A549 (cell line): Measurements from ENCODE around the gene TRIP11. TPM values are rescaled to one million over a fixed set of nuclear protein-coding genes. Genes with fewer than 3 reads are reported as not detected.

ENCODE experiments used
- ATAC-seq, 2 experiments: fragments of 200-7000 bp in 1 of 2; fragments of >200 bp in 1 of 2; cut with Nextera tagmentation in 1 of 2; cut with Tn5 transposase in 1 of 2; 3 replicates each; pipeline versions ENCODE4 v1.8.0 to v1.9.1; 2018 to 2020; ENCODE audit warnings: mild to moderate bottlenecking in 1 of 2, moderate library complexity in 1 of 2
- CTCF ChIA-PET: fragments of 300-600 bp; sonication (Branson Sonifier 250); formaldehyde crosslinking; extraction: SDS; loops from one replicate; lab custom pipeline; 2021; ENCODE audit warnings: antibody characterized with exemption, inconsistent platforms; lab: Yijun Ruan, JAX
- POLR2A ChIA-PET: fragments of 350-600 bp; formaldehyde crosslinking; extraction: SDS; loops from one replicate; lab custom pipeline; 2021; ENCODE audit warnings: antibody characterized with exemption, inconsistent platforms; lab: Yijun Ruan, JAX
- DNase-seq, 2 experiments: peaks; one replicate each; pipeline versions ENCODE4 v3.0.0 to v3.0.0-alpha.2; 2011 to 2016; ENCODE audit warnings: low read depth in 1 of 2, low spot score in 1 of 2
- FAIRE-seq: peaks from 2 replicates; lab custom pipeline; 2011; peaks lifted over from hg19 to GRCh38; lab: Jason Lieb, UNC
- H3K27ac ChIP-seq, 2 experiments: fragments of >200 bp; sonication (Bioruptor Twin); formaldehyde crosslinking; 3 replicates each; pipeline ENCODE4 v1.5.1; 2016 to 2017
- H3K4me1 ChIP-seq: fragments of >200 bp; sonication (Bioruptor Twin); formaldehyde crosslinking; 3 replicates; pipeline ENCODE4 v1.6.1; 2016
- H3K4me2 ChIP-seq: fragments of >200 bp; sonication (Bioruptor Twin); formaldehyde crosslinking; 3 replicates; pipeline ENCODE4 v1.6.1; 2016
- H3K4me3 ChIP-seq: fragments of >200 bp; sonication (Bioruptor Twin); formaldehyde crosslinking; 3 replicates; pipeline ENCODE4 v1.5.1; 2016
- H3K9me3 ChIP-seq: fragments of >200 bp; sonication (Bioruptor Twin); formaldehyde crosslinking; 3 replicates; pipeline ENCODE4 v1.6.1; 2016
- CBX2 ChIP-seq: fragments of 200-600 bp; sonication (generic); IDR thresholded peaks from 2 replicates; pipeline ENCODE4 v1.6.1; 2016; ENCODE audit warnings: low read depth, mild to moderate bottlenecking, borderline replicate concordance
- CBX8 ChIP-seq: fragments of 200-600 bp; sonication (generic); IDR thresholded peaks from 2 replicates; pipeline ENCODE4 v1.6.1; 2016
- CHD2 ChIP-seq: fragments of 150-350 bp; IDR thresholded peaks from 2 replicates; pipeline ENCODE4 v1.6.1; 2014; ENCODE audit warnings: low read length; ENCODE audit not compliant: partially characterized antibody
- FOSB ChIP-seq: fragments of 250-450 bp; sonication (Bioruptor Pico); IDR thresholded peaks from 2 replicates; pipeline ENCODE4 v1.5.0; 2020; ENCODE audit warnings: mild to moderate bottlenecking, moderate library complexity
- GATA3 ChIP-seq: IDR thresholded peaks from 2 replicates; pipeline ENCODE4 v1.6.1; 2012; ENCODE audit warnings: borderline replicate concordance
- HDAC2 ChIP-seq: fragments of 200-600 bp; sonication (generic); IDR thresholded peaks from 2 replicates; pipeline ENCODE4 v1.6.1; 2016
- HOXA7 ChIP-seq: fragments of 250-450 bp; sonication (Bioruptor Pico); IDR thresholded peaks from 2 replicates; pipeline ENCODE4 v1.5.0; 2020; ENCODE audit warnings: mild to moderate bottlenecking, moderate library complexity
- HOXB5 ChIP-seq: fragments of 250-450 bp; sonication (Bioruptor Pico); IDR thresholded peaks from 2 replicates; pipeline ENCODE4 v1.5.0; 2020; ENCODE audit warnings: mild to moderate bottlenecking, moderate library complexity
- MAFK ChIP-seq: fragments of 450-650 bp; IDR thresholded peaks from 2 replicates; pipeline ENCODE4 v1.6.1; 2014; ENCODE audit not compliant: partially characterized antibody
- RCOR1 ChIP-seq: fragments of 150-350 bp; IDR thresholded peaks from 2 replicates; pipeline ENCODE4 v1.6.1; 2014; ENCODE audit warnings: antibody characterized with exemption, low read length, low read depth
- RNF2 ChIP-seq: fragments of 200-600 bp; sonication (generic); IDR thresholded peaks from 2 replicates; pipeline ENCODE4 v1.6.1; 2016; ENCODE audit warnings: low read depth, mild to moderate bottlenecking, antibody characterized with exemption, moderate library complexity, borderline replicate concordance
- SMC3 ChIP-seq: fragments of >200 bp; sonication (Bioruptor Twin); formaldehyde crosslinking; IDR thresholded peaks from 3 replicates; pipeline ENCODE4 v1.6.1; 2018; ENCODE audit warnings: inconsistent platforms
- WGBS: methylation state at CpG from one replicate; pipeline ENCODE4 v1.1.6; 2017; ENCODE audit errors: missing lambda C conversion rate; 5-methylcytosine and 5-hydroxymethylcytosine counted together
- polyA plus RNA-seq, 4 experiments: library from polyadenylated mRNA; depleted of rRNA in 3 of 4; stranded (reverse); fragments of >200 nt; fragmentation: RNase III in 1 of 4; extraction: RNeasy Plus Mini Kit Qiagen cat#74134 plus additional on column Dnase treatment in 1 of 4; gene quantifications; 2 replicates in 3 of 4; 3 replicates in 1 of 4; pipeline ENCODE4 v1.2.3, GENCODE V29; 2011 to 2017
- TF ChIP-seq, protein P1 (sequence below): fragments of 450-650 bp; IDR thresholded peaks from 2 replicates; pipeline ENCODE4 v1.6.1; 2014; ENCODE audit warnings: antibody characterized with exemption
- TF ChIP-seq, protein P2 (sequence below): fragments of 250-450 bp; sonication (Bioruptor Pico); IDR thresholded peaks from 2 replicates; pipeline ENCODE4 v1.5.0; 2021; ENCODE audit warnings: mild to moderate bottlenecking, moderate library complexity, borderline replicate concordance
- TF ChIP-seq, protein P3 (sequence below): fragments of >200 bp; sonication (Bioruptor Twin); formaldehyde crosslinking; IDR thresholded peaks from 3 replicates; pipeline ENCODE4 v1.5.1; 2016

The TRIP11 gene
- polyA plus RNA-seq, 2 of the 4 experiments (the other 2 are of a cell fraction) = 7.9 to 26.8 TPM

DNA sequence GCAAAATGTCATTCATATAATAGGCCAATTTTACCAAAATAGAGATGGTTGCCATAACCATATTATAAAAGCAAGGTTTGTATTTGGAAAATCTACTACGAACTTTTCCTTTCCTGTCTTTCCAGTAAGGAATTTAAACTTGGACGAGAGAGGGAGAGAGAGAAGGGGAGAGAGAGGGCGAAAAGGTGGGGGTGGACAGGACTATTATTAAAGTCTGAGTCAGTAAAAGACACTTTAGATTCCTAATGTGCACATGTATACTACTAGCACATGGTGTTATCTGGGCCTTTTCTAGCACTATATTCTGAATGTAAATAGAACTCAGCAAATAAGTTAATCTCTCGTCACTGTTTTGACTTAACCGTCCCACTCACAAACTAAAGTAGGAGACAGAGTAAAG is 62.0 kb downstream of the TRIP11 start (continued):
- TF ChIP-seq, protein P1, sequence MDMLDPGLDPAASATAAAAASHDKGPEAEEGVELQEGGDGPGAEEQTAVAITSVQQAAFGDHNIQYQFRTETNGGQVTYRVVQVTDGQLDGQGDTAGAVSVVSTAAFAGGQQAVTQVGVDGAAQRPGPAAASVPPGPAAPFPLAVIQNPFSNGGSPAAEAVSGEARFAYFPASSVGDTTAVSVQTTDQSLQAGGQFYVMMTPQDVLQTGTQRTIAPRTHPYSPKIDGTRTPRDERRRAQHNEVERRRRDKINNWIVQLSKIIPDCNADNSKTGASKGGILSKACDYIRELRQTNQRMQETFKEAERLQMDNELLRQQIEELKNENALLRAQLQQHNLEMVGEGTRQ = no peak
- TF ChIP-seq, protein P2, sequence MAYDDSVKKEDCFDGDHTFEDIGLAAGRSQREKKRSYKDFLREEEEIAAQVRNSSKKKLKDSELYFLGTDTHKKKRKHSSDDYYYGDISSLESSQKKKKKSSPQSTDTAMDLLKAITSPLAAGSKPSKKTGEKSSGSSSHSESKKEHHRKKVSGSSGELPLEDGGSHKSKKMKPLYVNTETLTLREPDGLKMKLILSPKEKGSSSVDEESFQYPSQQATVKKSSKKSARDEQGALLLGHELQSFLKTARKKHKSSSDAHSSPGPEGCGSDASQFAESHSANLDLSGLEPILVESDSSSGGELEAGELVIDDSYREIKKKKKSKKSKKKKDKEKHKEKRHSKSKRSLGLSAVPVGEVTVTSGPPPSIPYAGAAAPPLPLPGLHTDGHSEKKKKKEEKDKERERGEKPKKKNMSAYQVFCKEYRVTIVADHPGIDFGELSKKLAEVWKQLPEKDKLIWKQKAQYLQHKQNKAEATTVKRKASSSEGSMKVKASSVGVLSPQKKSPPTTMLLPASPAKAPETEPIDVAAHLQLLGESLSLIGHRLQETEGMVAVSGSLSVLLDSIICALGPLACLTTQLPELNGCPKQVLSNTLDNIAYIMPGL = no peak
- TF ChIP-seq HDAC2 (no peak), RCOR1 (no peak), SMC3 (no peak)

DNA sequence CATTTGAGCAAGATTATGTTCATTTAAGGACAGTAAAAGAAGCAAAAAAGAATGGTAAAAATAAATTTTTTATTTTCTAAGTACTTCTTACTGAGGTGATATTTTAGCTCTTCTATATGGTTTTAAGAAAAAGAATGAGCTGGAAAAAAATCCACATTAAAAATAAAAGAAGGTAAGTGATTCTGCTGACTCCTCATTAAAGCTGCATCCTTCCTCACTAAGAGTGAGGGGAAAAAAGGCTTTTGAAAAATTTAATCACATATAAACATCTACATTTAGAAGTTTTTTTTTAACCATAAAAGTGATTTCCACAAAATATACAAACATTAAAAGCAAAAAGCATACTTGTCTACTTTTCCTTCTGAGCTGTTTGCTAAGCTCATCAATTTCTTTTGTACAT is 64.1 kb downstream of the TRIP11 start:
- CTCF ChIA-PET = no interaction called here
- FAIRE-seq (no peak), ATAC-seq (no peak)

DNA sequence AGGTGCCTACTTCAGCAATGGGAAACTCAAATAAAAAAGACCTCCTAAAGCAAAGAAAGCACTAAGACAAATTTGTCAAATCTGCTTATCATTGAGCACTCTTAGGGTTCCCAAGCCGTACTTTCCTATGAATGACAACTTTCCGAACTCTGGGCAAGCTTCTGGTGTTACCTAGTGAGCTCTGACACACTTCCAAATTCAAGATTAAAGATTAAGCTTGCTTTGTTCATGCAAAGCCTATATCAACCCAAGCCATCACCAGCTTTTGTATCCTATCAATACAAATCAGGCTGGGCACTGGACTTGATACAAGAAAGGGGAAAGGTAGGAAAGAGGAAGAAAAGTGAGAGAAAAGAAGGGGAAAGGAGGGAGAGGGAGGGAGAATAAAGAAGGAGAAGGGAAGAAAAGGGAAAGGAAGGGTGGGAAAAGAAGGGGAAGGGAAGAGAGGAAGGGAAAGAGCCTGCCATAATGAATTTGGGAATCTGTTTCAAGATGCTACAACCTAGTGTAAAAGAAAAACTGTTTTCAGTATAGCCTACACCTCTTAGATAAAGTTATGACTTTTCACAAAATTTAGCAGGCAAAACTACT is 68.6 kb downstream of the TRIP11 start:
- ATAC-seq (no peak), DNase-seq (no peak), FAIRE-seq (no peak)
- TF ChIP-seq FOSB (CRISPR knock-in tag) (no peak), HDAC2 (no peak), RCOR1 (no peak)
- TF ChIP-seq, protein P3, sequence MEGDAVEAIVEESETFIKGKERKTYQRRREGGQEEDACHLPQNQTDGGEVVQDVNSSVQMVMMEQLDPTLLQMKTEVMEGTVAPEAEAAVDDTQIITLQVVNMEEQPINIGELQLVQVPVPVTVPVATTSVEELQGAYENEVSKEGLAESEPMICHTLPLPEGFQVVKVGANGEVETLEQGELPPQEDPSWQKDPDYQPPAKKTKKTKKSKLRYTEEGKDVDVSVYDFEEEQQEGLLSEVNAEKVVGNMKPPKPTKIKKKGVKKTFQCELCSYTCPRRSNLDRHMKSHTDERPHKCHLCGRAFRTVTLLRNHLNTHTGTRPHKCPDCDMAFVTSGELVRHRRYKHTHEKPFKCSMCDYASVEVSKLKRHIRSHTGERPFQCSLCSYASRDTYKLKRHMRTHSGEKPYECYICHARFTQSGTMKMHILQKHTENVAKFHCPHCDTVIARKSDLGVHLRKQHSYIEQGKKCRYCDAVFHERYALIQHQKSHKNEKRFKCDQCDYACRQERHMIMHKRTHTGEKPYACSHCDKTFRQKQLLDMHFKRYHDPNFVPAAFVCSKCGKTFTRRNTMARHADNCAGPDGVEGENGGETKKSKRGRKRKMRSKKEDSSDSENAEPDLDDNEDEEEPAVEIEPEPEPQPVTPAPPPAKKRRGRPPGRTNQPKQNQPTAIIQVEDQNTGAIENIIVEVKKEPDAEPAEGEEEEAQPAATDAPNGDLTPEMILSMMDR = no peak
- WGBS = 98% methylated on average over 2 of the region's 2 CpGs
- ChIA-PET POLR2A (no interaction called here), CTCF (no interaction called here)
- Histone ChIP-seq H3K4me1 (no peaks in the 10 kb centered on the region), H3K27ac (no peak overlapping the region), H3K4me2 (no peak overlapping the region), H3K4me3 (no peak overlapping the region), H3K9me3 (no peaks in the 10 kb centered on the region)

More for the DNA sequence above, 64.1 kb downstream of the TRIP11 start:
- peaks cover 12% of the 10 kb centered on the region for H3K4me1 ChIP-seq
- H3K9me3 ChIP-seq = no peaks in the 10 kb centered on the region
- H3K4me2 ChIP-seq = no peak overlapping the region
- POLR2A ChIA-PET = no interaction called here
- no peak for DNase-seq
- no peak overlapping the region for H3K4me3 ChIP-seq
- TF ChIP-seq MAFK (peak; percentile 59), RNF2 (no peak)
- H3K27ac ChIP-seq = no peak overlapping the region

DNA sequence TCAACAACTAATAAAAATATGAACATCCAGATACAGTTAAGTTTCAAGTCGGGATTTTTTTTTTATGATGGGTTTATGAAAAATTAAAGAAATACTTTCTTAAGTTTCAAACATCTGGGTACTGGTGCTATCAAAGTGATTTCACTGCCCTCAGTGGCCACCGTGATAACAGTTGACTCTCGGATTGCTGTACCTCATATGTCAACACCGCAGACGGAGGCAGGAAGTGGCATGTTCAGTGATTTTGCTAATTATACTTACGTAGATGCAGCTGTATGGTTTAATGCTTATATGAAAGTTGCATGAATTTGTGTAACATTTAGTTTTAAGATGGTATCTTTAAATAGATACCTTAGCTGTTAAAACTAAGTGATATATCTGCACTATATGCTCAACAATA is 71.6 kb downstream of the TRIP11 start:
- H3K4me3 ChIP-seq = no peak overlapping the region
- 94% methylated on average over 6 of the region's 6 CpGs for WGBS
- no peak for TF ChIP-seq CBX2
- TF ChIP-seq GATA3 = no peak
- no peak for TF ChIP-seq SMC3
- no peak for TF ChIP-seq CBX8
- TF ChIP-seq, all 56 proteins: peak for 0
- POLR2A ChIA-PET = no interaction called here
- ATAC-seq (no peak), DNase-seq (no peak), FAIRE-seq (no peak)
- Histone ChIP-seq H3K27ac (no peak overlapping the region), H3K4me1 (no peaks in the 10 kb centered on the region), H3K9me3 (no peaks in the 10 kb centered on the region), H3K4me2 (no peak overlapping the region)
- CTCF ChIA-PET = no interaction called here

DNA sequence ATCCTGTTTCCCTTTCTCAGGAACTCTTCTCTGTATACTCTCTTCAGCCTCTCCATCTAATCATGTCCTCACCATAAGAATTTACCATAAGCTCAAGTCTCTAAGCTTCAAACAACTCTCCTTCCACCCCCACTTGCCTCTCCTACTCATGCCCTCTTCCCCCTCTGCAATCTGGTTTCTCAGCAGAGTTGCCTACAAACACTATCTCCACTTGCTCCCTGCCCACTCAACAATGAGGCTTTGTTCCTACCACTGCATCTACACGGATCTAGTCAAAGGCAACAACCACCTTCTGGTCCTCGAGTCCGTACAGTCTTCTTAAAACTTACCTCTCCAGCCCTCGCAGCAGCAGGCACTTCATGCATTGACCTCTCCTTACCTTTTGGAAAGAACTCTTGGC is 75.1 kb downstream of the TRIP11 start:
- FAIRE-seq (no peak), ATAC-seq (no peak), DNase-seq (no peak)
- Histone ChIP-seq H3K27ac (no peak overlapping the region; a peak in 1 of 6 replicates), H3K4me1 (no peaks in the 10 kb centered on the region), H3K4me2 (no peak overlapping the region), H3K9me3 (no peaks in the 10 kb centered on the region), H3K4me3 (no peak overlapping the region)
- no peak for TF ChIP-seq HOXB5 (CRISPR knock-in tag)
- TF ChIP-seq HOXA7 (CRISPR knock-in tag) = no peak
- no peak for TF ChIP-seq CBX2
- TF ChIP-seq CHD2 = no peak
- ChIA-PET POLR2A (no interaction called here), CTCF (interaction anchor here (1.6 kb wide), 1 partner anchor 53 kb away, joined by 3 read pairs; no protein-coding TSS in a partner anchor)
- 96% methylated on average over 4 of the region's 4 CpGs for WGBS
